ENCODE data around the gene FAM117A.
A peak's percentile ranks its signal among the peaks of the same experiment; 100 is the strongest.
"Not testable (repeated sequence)": the region's sequence is repeated elsewhere in the genome, so short reads cannot be mapped to it uniquely, and the experiment has no call there.

The FAM117A gene

GRCh38 chr17:49779156-49779738, 15.3 kb upstream of the FAM117A start:
- FAIRE-seq (no peak), DNase-seq (ENCODE audit: insufficient read length, low spot score) (no peak)
- TF ChIP-seq POLR2A (IDR thresholded peaks at IDR 0.05; ENCODE audit: low read depth, low read length): no peak

- no peak for TF ChIP-seq POLR2A (IDR thresholded peaks at IDR 0.05; ENCODE audit: low read depth, low read length)
- DNase-seq (ENCODE audit: insufficient read length, low spot score) (no peak), FAIRE-seq (no peak)
Measured at GRCh38 chr17:49777563-49777962, 13.6 kb upstream of the FAM117A start.

DNA sequence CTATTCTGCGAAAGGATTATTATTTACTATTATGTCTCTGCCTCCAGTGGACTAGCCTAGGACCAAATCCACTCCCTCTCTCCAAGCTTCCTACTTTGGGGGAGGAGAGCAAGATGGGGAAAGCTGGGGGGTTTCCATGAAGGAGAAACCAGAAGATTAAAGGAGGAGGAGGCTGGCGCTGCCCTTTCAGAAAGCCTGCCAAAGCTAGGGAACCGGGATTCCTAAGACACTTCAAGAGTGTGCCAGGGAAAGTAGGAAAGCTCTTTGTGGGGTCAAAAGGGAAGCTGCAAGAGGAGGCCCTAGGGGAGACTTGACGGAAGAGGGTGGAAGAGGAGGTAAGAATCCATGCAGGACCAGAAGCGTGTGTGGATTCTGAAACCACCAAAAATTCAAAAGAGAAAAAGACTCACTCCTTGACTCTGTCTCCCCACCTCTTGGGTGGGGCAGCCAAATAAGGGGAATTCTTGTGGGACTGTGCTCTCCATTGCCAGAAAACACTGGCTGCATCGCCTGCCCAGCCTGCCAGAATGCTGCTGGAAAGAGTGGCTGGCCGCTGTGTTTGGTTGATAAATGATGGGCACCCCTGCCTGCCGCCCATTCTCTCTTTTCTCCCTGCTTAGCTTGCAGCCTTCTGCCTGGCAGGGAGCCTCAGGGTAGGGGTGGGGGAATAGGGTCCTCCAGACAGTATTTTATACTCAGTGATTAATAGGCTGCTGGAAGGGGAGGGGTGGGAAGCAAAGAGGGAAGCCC, 12.8 kb upstream of the FAM117A start:
- DNase-seq (ENCODE audit: insufficient read length, low spot score) (no peak), FAIRE-seq (no peak)
- TF ChIP-seq POLR2A (IDR thresholded peaks at IDR 0.05; ENCODE audit: low read depth, low read length): no peak

DNA sequence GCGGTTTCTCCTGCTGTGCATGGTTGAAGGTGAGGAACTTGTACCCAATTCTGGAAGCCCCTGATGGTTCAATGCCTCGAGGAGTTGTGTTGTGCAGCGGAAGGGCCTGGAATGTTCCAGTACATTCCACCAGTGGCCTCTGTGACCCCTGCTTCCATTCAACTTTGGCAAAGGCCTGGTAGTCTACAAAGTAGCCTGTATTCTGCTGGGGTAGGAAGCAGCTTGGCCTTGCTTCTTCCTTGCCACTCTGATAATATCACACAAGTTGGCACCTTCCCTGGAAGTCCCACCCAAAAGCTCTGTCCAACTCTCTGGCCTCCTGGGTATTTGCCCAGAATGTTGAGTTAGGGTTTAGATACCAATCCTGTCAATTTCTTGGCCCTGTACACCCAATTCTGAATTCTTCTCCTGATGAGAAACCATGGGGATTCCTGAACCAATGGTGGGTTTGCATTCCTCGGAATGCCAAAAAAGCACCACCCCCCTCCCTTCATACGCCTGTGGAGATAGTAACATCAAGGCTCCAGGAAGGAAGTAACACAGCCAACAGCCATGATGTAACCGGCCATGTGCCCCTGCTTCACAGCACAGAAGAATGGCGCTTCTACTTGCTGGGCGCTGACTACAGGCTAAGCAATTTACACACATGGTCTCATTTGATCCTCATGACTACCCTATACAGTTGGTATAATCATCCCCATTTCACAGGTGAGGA, 11.8 kb upstream of the FAM117A start:
- no peak for FAIRE-seq
- no peak for DNase-seq (ENCODE audit: insufficient read length, low spot score)
- no peak for TF ChIP-seq POLR2A (IDR thresholded peaks at IDR 0.05; ENCODE audit: low read depth, low read length)

- FAIRE-seq (no peak), DNase-seq (ENCODE audit: insufficient read length, low spot score) (no peak)
- TF ChIP-seq POLR2A (IDR thresholded peaks at IDR 0.05; ENCODE audit: low read depth, low read length): no peak
Measured at GRCh38 chr17:49766918-49767530, 3.1 kb upstream of the FAM117A start.

GRCh38 chr17:49764559-49765180, 739 bp upstream of the FAM117A start:
- TF ChIP-seq POLR2A (IDR thresholded peaks at IDR 0.05; ENCODE audit: low read depth, low read length): no peak
- FAIRE-seq (no peak), DNase-seq (ENCODE audit: insufficient read length, low spot score) (no peak)

DNA sequence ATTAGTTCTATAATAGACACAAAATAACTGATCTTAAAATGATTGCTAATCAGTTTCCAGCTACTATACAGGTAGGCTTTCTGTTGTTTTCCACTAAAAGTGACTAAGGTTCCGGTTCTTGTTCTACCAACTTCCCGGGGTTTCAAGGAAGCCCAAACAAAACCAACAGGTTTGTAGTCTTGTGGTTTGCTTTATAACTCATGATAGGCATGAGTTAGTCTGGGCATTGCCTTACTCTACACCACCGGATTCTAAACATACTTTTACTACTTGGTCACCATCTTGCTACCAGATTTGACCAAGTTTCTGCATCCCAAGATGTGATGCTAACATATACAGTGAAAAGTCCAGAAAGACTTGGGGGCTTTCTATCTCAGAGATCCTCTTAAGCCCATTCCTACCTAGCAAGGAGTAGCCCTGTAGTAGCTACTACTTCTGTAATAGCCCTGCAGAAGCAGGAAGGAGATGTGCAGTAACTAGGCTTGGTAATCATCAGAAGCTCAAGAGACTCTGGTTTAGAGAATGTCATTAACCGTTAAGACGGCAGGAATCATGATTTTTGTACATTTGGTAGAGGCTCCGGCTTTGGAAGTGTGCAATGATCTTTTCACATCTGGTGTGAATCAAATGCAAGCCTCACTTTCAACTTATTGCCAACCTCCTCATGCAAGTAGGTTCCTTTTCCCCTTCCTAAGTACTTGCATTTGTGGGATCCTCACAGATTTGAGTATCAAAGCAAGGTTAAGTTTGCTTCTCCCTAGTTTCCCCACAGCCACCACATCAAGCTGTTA, 1.6 kb downstream of the FAM117A start:
- DNase-seq (ENCODE audit: insufficient read length, low spot score) (no peak), FAIRE-seq (no peak)
- TF ChIP-seq POLR2A (IDR thresholded peaks at IDR 0.05; ENCODE audit: low read depth, low read length): no peak

DNA sequence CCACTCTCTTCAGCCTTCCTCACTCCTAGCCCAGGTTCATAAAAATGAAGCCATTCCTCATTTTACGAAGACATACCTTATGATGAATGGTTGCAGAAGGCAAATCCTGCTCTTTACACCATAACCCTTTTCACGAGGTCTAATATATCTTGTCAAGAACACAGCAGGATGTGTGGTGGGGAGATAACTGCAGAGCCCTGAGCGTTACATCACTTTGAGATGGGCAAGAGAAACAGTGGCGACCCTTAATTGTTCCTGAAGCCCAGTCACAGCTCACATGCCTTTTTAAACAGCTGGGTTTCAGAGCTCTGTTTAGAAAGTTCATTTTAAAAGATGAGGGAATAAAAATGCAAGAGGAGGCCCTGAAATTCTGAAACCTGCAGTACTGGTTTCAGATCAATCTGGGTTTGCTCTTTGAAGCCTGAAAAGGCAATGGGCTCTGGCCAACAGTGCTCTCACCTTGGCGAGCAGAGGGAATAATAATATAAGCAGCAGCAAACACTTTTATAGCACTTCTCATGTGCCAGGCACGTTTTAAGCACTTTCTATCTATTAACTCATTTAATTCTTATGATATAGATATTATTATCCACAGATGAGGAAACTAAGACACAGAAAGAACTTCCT, 2.9 kb downstream of the FAM117A start:
- FAIRE-seq (no peak), DNase-seq (ENCODE audit: insufficient read length, low spot score) (no peak)
- TF ChIP-seq POLR2A (IDR thresholded peaks at IDR 0.05; ENCODE audit: low read depth, low read length): no peak

- no peak for FAIRE-seq
- TF ChIP-seq POLR2A (IDR thresholded peaks at IDR 0.05; ENCODE audit: low read depth, low read length): no peak
- DNase-seq (ENCODE audit: insufficient read length, low spot score): no peak
Measured at GRCh38 chr17:49760296-49760695, 3.6 kb downstream of the FAM117A start.

GRCh38 chr17:49759203-49759602, 4.7 kb downstream of the FAM117A start:
- FAIRE-seq: no peak
- no peak for DNase-seq (ENCODE audit: insufficient read length, low spot score)
- TF ChIP-seq POLR2A (IDR thresholded peaks at IDR 0.05; ENCODE audit: low read depth, low read length): no peak

GRCh38 chr17:49758464-49759010, 5.4 kb downstream of the FAM117A start:
- peak; percentile 64 for DNase-seq (ENCODE audit: insufficient read length, low spot score)
- FAIRE-seq: not testable (repeated sequence)

DNA sequence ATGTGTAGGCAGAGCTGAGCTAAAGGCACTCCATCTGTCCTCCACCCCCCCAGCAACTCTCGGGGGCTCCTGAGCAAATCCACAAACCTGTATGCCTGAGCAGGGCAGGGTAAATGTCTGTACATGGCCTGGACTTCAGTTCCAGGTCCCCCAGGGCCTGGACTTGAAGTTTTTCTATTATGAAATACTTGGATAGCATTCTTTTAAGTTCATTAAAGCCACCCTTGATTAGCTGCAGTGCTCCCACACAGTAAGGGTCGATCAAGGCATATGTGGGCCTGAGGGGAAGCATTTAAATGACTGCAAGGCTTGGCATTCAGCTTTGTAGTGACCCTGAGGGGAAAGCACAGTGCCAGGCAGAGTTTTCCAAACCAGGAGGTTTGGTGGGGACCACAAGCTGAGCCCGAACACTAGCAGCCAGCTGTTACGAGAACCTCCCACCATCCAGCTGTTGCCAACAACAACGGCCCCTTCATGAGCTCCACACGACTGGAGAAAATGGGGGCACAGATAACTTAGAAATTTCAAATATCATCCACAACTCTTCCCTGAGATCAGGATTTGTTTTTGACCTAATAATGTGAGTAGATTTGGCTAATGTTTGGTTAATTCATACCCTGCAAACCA, 6.7 kb downstream of the FAM117A start:
- no peak for TF ChIP-seq POLR2A (IDR thresholded peaks at IDR 0.05; ENCODE audit: low read depth, low read length)
- no peak for FAIRE-seq
- DNase-seq (ENCODE audit: insufficient read length, low spot score): no peak

Data from H54 (cell line).